ENCODE data around the gene NTF3. TPM values are rescaled to one million over a fixed set of nuclear protein-coding genes. Genes with fewer than 3 reads are reported as not detected.
A peak's percentile ranks its signal among the peaks of the same experiment; 100 is the strongest.

The NTF3 gene
- total and polyA plus RNA-seq, 2 donors (not counting 1 experiment from before 2014, with no cell fraction given): not detected

DNA sequence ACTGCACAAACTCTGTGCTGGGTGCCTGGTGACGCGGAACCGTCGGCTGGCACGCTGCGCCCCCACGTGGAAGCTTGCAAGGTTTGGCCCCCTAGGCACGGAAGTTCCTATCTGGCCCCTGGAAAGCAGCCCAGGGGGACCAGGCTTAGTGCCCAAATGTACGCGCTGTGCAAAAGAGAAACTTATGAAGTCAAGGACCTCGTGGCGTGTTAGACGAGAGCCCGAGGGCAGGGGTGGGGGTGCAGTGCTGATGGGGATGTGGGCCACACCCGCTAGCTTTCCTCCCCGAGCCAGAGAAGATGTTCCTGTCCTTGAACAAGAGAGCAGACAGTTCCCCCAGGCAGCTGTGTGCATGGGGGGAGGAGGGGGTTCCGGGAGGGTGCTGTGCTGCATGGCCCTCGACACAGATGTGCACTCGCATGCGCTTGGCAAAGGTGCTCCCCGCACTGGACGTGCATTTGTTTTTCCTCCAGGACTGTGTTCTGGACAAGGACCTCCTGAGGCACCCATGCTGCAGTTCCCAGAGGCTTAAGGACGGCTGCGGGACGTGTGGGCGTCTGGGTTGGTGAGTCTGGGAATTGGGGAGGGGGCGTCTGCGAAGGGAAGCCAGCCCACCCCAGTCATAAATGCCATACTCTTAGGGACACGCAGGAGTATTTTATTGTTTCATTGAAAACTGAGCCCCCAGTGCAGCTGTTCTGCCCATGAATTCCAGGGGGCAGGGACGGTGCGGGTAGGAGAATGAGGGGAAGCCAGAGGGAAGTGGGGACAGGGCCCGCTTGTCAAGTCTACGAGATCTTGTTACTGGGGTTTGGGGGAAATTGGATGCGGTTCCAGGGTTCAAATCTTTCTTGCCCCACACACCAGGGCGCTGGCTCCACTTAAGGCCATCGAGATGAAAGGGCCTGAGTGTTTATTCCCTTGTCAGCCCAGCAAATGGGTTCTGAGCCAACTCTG lies 80.0 kb downstream of the NTF3 start:
- H3K27me3 ChIP-seq (replicated peaks in 1 of 4; ENCODE audit: control extremely low read depth in 1 of 4, control insufficient read depth in 3 of 4, insufficient read depth in 4 of 4, low read length in 3 of 4): peaks cover 0 to 5% (median 1%) of the 10 kb centered on the region in 4 experiments
- H3K36me3 ChIP-seq (replicated peaks in 1 of 2; ENCODE audit: control extremely low read depth in 1 of 2, control insufficient read depth in 1 of 2, extremely low read depth in 1 of 2, insufficient read depth in 2 of 2, low read length in 1 of 2): no peaks in the 10 kb centered on the region
- ChIA-PET CTCF (no interaction called here), POLR2A (no interaction called here)
- no peak overlapping the region for H3K27ac ChIP-seq (ENCODE audit: low read length in 2 of 2)
- peaks cover 0 to 10% (median 0%) of the 10 kb centered on the region in 3 donors for H3K9me3 ChIP-seq (ENCODE audit: control extremely low read depth in 1 of 3, control insufficient read depth in 2 of 3, insufficient read depth in 1 of 3, low read length in 2 of 3)
- H2AFZ ChIP-seq (ENCODE audit: insufficient read depth, low read depth, low read length, poor library complexity, severe bottlenecking): no peak overlapping the region
- Mint-ChIP-seq H3K4me3 (no peak overlapping the region), H3K9me3 (ENCODE audit: insufficient read depth) (no peaks in the 10 kb centered on the region), H3K27ac (no peak overlapping the region), H3K27me3 (peaks cover 18% of the 10 kb centered on the region), H3K4me1 (no peaks in the 10 kb centered on the region)
- no peak overlapping the region for H3K4me3 ChIP-seq (ENCODE audit: control extremely low read depth in 1 of 5, extremely low read depth in 1 of 5, insufficient read depth in 1 of 5, low read depth in 2 of 5, low read length in 4 of 5)
- no peaks in the 10 kb centered on the region for H4K20me1 ChIP-seq (ENCODE audit: control insufficient read depth, insufficient read depth, low read length, poor library complexity, severe bottlenecking)
- TF ChIP-seq, protein P1, sequence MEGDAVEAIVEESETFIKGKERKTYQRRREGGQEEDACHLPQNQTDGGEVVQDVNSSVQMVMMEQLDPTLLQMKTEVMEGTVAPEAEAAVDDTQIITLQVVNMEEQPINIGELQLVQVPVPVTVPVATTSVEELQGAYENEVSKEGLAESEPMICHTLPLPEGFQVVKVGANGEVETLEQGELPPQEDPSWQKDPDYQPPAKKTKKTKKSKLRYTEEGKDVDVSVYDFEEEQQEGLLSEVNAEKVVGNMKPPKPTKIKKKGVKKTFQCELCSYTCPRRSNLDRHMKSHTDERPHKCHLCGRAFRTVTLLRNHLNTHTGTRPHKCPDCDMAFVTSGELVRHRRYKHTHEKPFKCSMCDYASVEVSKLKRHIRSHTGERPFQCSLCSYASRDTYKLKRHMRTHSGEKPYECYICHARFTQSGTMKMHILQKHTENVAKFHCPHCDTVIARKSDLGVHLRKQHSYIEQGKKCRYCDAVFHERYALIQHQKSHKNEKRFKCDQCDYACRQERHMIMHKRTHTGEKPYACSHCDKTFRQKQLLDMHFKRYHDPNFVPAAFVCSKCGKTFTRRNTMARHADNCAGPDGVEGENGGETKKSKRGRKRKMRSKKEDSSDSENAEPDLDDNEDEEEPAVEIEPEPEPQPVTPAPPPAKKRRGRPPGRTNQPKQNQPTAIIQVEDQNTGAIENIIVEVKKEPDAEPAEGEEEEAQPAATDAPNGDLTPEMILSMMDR (IDR thresholded peaks at IDR 0.05): peak; percentile 45
- TF ChIP-seq EZH2 (IDR thresholded peaks at IDR 0.05; ENCODE audit: borderline replicate concordance, insufficient read depth, low read depth, low read length, poor library complexity, severe bottlenecking): no peak
- intact Hi-C loops (cut with micrococcal nuclease): loop anchor here (5.0 kb wide), 1 partner anchor 490 kb away; no protein-coding TSS in a partner anchor
- peaks cover 0 to 3% of the 10 kb centered on the region in 2 donors for H3K4me1 ChIP-seq (ENCODE audit: control insufficient read depth in 2 of 2, insufficient read depth in 2 of 2, low read length in 2 of 2)
- H3K9ac ChIP-seq (ENCODE audit: low read length): no peak overlapping the region
- 42% methylated on average over 28 of the region's 36 CpGs for WGBS (ENCODE audit: insufficient coverage)
- DNase-seq: peak; percentile 42
- ATAC-seq (ENCODE audit: low read depth): no peak
- no peak overlapping the region for H3K4me2 ChIP-seq (replicated peaks; ENCODE audit: low read depth, low read length, poor library complexity, severe bottlenecking)
- H3K79me2 ChIP-seq (ENCODE audit: control insufficient read depth, insufficient read depth, low read length): no peaks in the 10 kb centered on the region

DNA sequence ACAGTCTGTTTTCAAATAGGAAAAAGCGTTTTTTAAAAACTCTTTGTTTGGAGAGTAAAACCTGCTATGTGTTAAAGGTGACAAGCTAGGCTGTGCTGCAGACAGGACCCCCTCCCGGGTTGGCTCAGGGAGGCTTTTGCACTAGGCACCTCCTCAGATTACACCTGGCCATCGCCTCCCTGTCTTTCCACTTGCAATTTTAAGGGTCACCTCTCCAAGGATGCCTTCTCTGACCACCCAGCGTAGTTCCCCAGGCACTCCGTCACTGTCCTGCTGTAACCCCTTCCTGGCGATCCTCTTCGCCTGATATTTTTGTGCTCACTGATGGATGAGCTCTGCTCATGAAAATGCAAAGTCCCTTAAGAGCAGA lies 80.7 kb downstream of the NTF3 start:
- intact Hi-C loops (cut with micrococcal nuclease): loop anchor here (5.0 kb wide), 1 partner anchor 490 kb away; no protein-coding TSS in a partner anchor
- Mint-ChIP-seq H3K4me1 (no peaks in the 10 kb centered on the region), H3K27ac (no peak overlapping the region), H3K4me3 (no peak overlapping the region), H3K9me3 (ENCODE audit: insufficient read depth) (no peaks in the 10 kb centered on the region), H3K27me3 (peaks cover 14% of the 10 kb centered on the region)
- Histone ChIP-seq H3K9me3 (ENCODE audit: control extremely low read depth in 1 of 3, control insufficient read depth in 2 of 3, insufficient read depth in 1 of 3, low read length in 2 of 3) (peaks cover 0 to 10% (median 0%) of the 10 kb centered on the region in 3 donors), H3K9ac (ENCODE audit: low read length) (no peak overlapping the region), H3K4me1 (ENCODE audit: control insufficient read depth in 2 of 2, insufficient read depth in 2 of 2, low read length in 2 of 2) (peaks cover 0 to 3% of the 10 kb centered on the region in 2 donors), H3K79me2 (ENCODE audit: control insufficient read depth, insufficient read depth, low read length) (no peaks in the 10 kb centered on the region), H3K4me3 (ENCODE audit: control extremely low read depth in 1 of 5, extremely low read depth in 1 of 5, insufficient read depth in 1 of 5, low read depth in 2 of 5, low read length in 4 of 5) (no peak overlapping the region), H3K4me2 (replicated peaks; ENCODE audit: low read depth, low read length, poor library complexity, severe bottlenecking) (no peak overlapping the region), H4K20me1 (ENCODE audit: control insufficient read depth, insufficient read depth, low read length, poor library complexity, severe bottlenecking) (no peaks in the 10 kb centered on the region), H3K27me3 (replicated peaks in 1 of 4; ENCODE audit: control extremely low read depth in 1 of 4, control insufficient read depth in 3 of 4, insufficient read depth in 4 of 4, low read length in 3 of 4) (peaks cover 0 to 5% (median 1%) of the 10 kb centered on the region in 4 experiments), H2AFZ (ENCODE audit: insufficient read depth, low read depth, low read length, poor library complexity, severe bottlenecking) (no peak overlapping the region), H3K27ac (ENCODE audit: low read length in 2 of 2) (no peak overlapping the region), H3K36me3 (replicated peaks in 1 of 2; ENCODE audit: control extremely low read depth in 1 of 2, control insufficient read depth in 1 of 2, extremely low read depth in 1 of 2, insufficient read depth in 2 of 2, low read length in 1 of 2) (no peaks in the 10 kb centered on the region)
- no peak for DNase-seq
- no peak for ATAC-seq (ENCODE audit: low read depth)
- CTCF ChIA-PET: no interaction called here
- no peak for TF ChIP-seq EZH2 (IDR thresholded peaks at IDR 0.05; ENCODE audit: borderline replicate concordance, insufficient read depth, low read depth, low read length, poor library complexity, severe bottlenecking)
- TF ChIP-seq, protein P1 (IDR thresholded peaks at IDR 0.05): no peak
- WGBS (ENCODE audit: insufficient coverage): 88% methylated on average over 7 of the region's 7 CpGs
- POLR2A ChIA-PET: no interaction called here

All from B cell (primary cell).